Choroid plexus epithelial cell (primary cell): ENCODE data around the gene SLC46A2.

Experiments
- DNase-seq: peaks from one replicate; pipeline ENCODE4 v3.0.0-alpha.2; 2010; ENCODE audit warnings: low read depth
- H3K4me3 ChIP-seq: 2 replicates; pipeline ENCODE4 v1.5.1; 2011; ENCODE audit warnings: low read depth, mild to moderate bottlenecking, control low read depth, low read length, moderate library complexity
- CTCF ChIP-seq: conservative IDR thresholded peaks from 2 replicates; pipeline ENCODE4 v1.5.1; 2011; ENCODE audit warnings: low read depth, mild to moderate bottlenecking, control low read depth, inconsistent platforms, low read length, moderate library complexity

Gene SLC46A2

GRCh38 chr9:112900488-112900887 lies 9.8 kb upstream of the SLC46A2 start:
- DNase-seq: no peak
- H3K4me3 ChIP-seq: no peak overlapping the region
- TF ChIP-seq CTCF: no peak

GRCh38 chr9:112898872-112899311 lies 8.2 kb upstream of the SLC46A2 start:
- no peak for DNase-seq
- no peak for TF ChIP-seq CTCF

GRCh38 chr9:112896131-112896530 lies 5.5 kb upstream of the SLC46A2 start:
- TF ChIP-seq CTCF: no peak
- no peak for DNase-seq
- no peak overlapping the region for H3K4me3 ChIP-seq

More at GRCh38 chr9:112898872-112899311, 8.2 kb upstream of the SLC46A2 start:
- H3K4me3 ChIP-seq: no peak overlapping the region

- no peak for DNase-seq
- H3K4me3 ChIP-seq: no peak overlapping the region
- no peak for TF ChIP-seq CTCF
These were observed 4.0 kb upstream of the SLC46A2 start for GRCh38 chr9:112894699-112895098.

- no peak for TF ChIP-seq CTCF
- H3K4me3 ChIP-seq: no peak overlapping the region
- peak; percentile 52 for DNase-seq
These were observed 3.4 kb upstream of the SLC46A2 start for GRCh38 chr9:112894041-112894440.

GRCh38 chr9:112892981-112893380 lies 2.3 kb upstream of the SLC46A2 start:
- DNase-seq: no peak
- no peak overlapping the region for H3K4me3 ChIP-seq
- no peak for TF ChIP-seq CTCF

GRCh38 chr9:112891521-112891920 lies 845 bp upstream of the SLC46A2 start:
- TF ChIP-seq CTCF: no peak
- DNase-seq: no peak
- no peak overlapping the region for H3K4me3 ChIP-seq
